Gastroesophageal sphincter (tissue), 3 donors: Measurements from ENCODE around the gene MED27.
"Not testable (repeated sequence)": the region's sequence is repeated elsewhere in the genome, so short reads cannot be mapped to it uniquely, and the experiment has no call there.

ENCODE experiments used
- CTCF ChIP-seq, 4 experiments: fragments of 200-600 bp in 2 of 4; fragments of 450-650 bp in 2 of 4; sonication (generic) in 1 of 4; IDR thresholded peaks; one replicate each; pipeline ENCODE4 v1.5.1; 2017 to 2019; ENCODE audit warnings: antibody characterized with exemption in 4 of 4, mild to moderate bottlenecking in 2 of 4, moderate library complexity in 2 of 4
- EP300 ChIP-seq: sonication (generic); formaldehyde crosslinking; IDR thresholded peaks from one replicate; pipeline ENCODE4 v1.6.1; 2017; ENCODE audit warnings: antibody characterized with exemption, mild to moderate bottlenecking
- POLR2A ChIP-seq, 2 donors: fragments of 450-650 bp; IDR thresholded peaks; one replicate each; pipeline ENCODE4 v1.6.1; 2017; ENCODE audit warnings: antibody characterized with exemption in 2 of 2, mild to moderate bottlenecking in 2 of 2, moderate library complexity in 1 of 2
- POLR2AphosphoS5 ChIP-seq: sonication (generic); formaldehyde crosslinking; IDR thresholded peaks from one replicate; pipeline ENCODE4 v1.6.1; 2017; ENCODE audit warnings: antibody characterized with exemption

GRCh38 chr9:132058226-132058625 lies 21.4 kb downstream of the MED27 start:
- TF ChIP-seq CTCF (IDR thresholded peaks at IDR 0.05); POLR2A (IDR thresholded peaks at IDR 0.05); EP300; POLR2AphosphoS5: not testable (repeated sequence)
